A673 (cell line): ENCODE data around the gene RASSF6.

Experiments
- EZH2 ChIP-seq: fragments of 200-600 bp; sonication (generic); IDR thresholded peaks from 2 replicates; pipeline ENCODE4 v1.6.1; 2017; ENCODE audit warnings: borderline replicate concordance, low read depth, mild to moderate bottlenecking, mixed read lengths, antibody characterized with exemption, low read length; ENCODE audit not compliant: poor library complexity, severe bottlenecking
- TF ChIP-seq, protein P1 (sequence below): fragments of 300-800, 200-600 bp; sonication (generic); conservative IDR thresholded peaks from 2 replicates; pipeline ENCODE4 v1.5.1; 2017; ENCODE audit warnings: low read depth, mild to moderate bottlenecking, antibody characterized with exemption, low read length, moderate library complexity, mixed read lengths

- TF ChIP-seq, protein P1, sequence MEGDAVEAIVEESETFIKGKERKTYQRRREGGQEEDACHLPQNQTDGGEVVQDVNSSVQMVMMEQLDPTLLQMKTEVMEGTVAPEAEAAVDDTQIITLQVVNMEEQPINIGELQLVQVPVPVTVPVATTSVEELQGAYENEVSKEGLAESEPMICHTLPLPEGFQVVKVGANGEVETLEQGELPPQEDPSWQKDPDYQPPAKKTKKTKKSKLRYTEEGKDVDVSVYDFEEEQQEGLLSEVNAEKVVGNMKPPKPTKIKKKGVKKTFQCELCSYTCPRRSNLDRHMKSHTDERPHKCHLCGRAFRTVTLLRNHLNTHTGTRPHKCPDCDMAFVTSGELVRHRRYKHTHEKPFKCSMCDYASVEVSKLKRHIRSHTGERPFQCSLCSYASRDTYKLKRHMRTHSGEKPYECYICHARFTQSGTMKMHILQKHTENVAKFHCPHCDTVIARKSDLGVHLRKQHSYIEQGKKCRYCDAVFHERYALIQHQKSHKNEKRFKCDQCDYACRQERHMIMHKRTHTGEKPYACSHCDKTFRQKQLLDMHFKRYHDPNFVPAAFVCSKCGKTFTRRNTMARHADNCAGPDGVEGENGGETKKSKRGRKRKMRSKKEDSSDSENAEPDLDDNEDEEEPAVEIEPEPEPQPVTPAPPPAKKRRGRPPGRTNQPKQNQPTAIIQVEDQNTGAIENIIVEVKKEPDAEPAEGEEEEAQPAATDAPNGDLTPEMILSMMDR = peak; percentile 41; the same call in 1 of the 2 replicates
- no peak for TF ChIP-seq EZH2
Measured at GRCh38 chr4:73653695-73654106, 33.5 kb upstream of the RASSF6 start.
